K562 treated with DMSO at 1 percent for 12 hours (cell line): ENCODE measurements around the gene PTPRE. TPM values are rescaled to one million over a fixed set of nuclear protein-coding genes. Genes with fewer than 3 reads are reported as not detected.

Experiments
- total RNA-seq: library from RNA; unstranded; fragments of 300-600 nt; gene quantifications from 2 replicates; pipeline ENCODE4 v1.2.3, GENCODE V29; 2022; ENCODE audit not compliant: insufficient read depth

PTPRE gene, protein sequence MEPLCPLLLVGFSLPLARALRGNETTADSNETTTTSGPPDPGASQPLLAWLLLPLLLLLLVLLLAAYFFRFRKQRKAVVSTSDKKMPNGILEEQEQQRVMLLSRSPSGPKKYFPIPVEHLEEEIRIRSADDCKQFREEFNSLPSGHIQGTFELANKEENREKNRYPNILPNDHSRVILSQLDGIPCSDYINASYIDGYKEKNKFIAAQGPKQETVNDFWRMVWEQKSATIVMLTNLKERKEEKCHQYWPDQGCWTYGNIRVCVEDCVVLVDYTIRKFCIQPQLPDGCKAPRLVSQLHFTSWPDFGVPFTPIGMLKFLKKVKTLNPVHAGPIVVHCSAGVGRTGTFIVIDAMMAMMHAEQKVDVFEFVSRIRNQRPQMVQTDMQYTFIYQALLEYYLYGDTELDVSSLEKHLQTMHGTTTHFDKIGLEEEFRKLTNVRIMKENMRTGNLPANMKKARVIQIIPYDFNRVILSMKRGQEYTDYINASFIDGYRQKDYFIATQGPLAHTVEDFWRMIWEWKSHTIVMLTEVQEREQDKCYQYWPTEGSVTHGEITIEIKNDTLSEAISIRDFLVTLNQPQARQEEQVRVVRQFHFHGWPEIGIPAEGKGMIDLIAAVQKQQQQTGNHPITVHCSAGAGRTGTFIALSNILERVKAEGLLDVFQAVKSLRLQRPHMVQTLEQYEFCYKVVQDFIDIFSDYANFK
- total RNA-seq: not detected in 2 replicates

DNA sequence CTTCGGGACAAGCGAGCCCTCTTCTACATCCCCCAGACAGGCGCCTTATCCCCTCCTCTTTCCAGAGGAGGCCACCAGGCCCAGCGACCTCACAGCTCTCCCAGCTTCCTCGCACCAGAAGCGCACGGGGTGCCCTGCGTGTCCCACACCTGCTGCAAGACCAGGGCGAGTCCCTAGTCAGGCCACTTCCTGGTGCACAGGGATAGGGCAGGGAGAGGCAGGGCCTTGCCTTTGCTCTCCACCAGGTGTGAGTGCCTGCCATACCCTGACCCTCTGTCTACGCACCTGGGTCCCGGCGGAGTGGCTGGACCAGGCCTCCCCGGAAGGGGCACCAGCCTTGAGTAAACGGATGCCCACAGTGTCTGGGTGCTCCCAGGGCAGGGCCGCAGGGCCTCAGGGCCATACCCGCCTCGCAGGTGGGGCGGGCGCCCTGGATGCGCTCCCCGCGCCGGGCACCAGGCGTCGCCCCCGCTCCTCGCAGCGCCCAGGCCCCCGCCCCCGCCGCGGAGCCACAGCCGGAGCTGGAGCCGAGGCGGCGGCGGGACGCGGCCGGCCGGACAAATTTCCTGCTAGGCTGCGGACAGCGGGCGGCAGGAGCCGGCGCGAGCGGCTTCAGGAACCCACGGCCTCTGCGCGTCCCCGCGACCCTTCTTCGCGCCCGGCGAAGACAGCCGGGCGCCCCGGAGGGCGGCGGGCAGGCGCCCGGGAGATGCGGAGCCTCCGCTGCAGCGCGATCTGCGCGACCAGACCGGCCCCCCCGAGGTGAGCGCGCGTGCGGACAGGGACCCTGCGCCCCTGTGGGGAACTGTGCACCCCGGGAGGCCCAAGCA is at the start of gene PTPRE:
TSS of gene PTPRE (plus strand) at position 556 of the 830 bp plus-strand sequence. CDS start 133,779 bp downstream, outside the sequence.

DNA sequence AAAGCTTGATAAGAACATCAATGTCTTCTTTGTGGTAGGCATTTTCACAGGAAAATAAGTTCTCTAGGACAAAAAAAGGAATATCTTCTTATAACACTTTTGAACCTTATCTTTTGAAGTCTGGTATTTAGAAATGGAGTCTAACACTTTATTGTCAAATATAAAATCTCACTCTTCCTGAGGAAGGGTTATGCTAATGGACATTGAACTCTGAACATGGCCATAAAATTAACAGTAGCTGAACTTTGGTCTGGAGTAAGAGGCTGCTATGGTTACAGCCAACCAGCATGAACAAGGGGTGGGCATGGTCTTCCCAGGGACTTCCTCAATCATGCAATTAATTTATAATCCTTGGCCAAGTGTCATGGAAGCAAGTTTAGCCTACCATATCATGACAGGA is 14.2 kb upstream of the PTPRE start, which contains the start of gene CLRN3:
TSS of gene CLRN3 (minus strand) at position 199 of the 400 bp plus-strand sequence. CDS start at position 42, 157 bp downstream.

DNA sequence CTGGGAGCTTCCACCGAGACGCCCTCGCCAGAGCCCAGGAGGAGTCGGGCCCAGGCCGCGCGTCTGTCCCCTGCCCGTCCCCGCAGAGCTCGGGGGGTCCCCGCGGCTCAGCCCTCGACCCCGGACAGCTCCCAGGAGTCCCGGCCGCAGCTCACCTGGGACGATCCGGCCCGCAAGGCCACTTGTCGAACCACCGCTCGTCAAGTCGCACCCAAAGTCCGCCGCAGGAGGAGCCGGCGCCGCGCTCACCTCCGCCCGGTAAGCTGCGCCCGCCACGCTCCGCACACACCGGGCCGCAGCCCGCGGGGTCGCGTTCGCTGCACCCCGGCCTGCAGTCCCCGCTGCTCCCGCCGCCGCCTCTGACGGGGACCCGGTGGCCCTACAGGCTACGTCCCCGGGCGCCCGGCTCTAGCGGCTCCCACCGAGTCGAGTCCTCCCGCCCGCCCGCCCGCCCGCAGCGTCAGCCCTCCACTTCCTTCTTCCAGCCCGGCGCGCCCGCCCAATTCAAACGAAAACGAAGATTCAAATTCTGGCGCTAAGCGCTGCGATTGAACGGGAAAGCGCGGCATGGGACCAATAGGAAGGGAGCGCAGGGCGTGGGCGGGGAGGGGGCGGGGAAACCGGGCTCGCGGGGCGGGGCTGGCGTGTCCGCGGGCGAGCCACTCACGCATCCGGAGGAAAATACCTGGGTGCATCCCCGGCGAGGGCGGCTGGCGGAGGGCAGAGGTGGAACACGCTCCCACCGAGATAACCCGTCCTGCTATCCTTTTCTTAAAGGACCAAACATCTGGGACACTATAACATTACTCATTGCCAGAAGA is 219.3 kb downstream of the PTPRE start, which contains the start of gene MKI67:
TSS of gene MKI67 (minus strand) at position 480 of the 821 bp plus-strand sequence. CDS start 756 bp downstream, outside the sequence.

Other genes with a start within 250 kb of the PTPRE start
- gene FOXI2, start 169.9 kb upstream of the PTPRE start, total RNA-seq: not detected in 2 replicates
- not detected in 2 replicates for gene CLRN3, start 14.2 kb upstream of the PTPRE start, total RNA-seq
- 7.6 and 46.6 TPM in 2 replicates for gene MKI67, start 219.3 kb downstream of the PTPRE start, total RNA-seq